ENCODE measurements around the gene FAM13B. TPM values are rescaled to one million over a fixed set of nuclear protein-coding genes. Genes with fewer than 3 reads are reported as not detected.

FAM13B gene
- total and polyA plus RNA-seq, 2 experiments from 2014 or later: 8.1 to 22.7 TPM

GRCh38 chr5:138035605-138036537, 3.0 kb upstream of the FAM13B start:
- WGBS (ENCODE audit: low lambda C conversion rate, missing lambda C conversion rate): 37% methylated on average over 11 of the region's 11 CpGs
- Histone ChIP-seq H4K20me1 (ENCODE audit: insufficient read depth, poor library complexity, severe bottlenecking) (peaks cover 13% of the 10 kb centered on the region), H3K9me2 (replicated peaks; ENCODE audit: insufficient read depth) (no peaks in the 10 kb centered on the region), H3K36me3 (replicated peaks; ENCODE audit: insufficient read depth, low read depth) (no peaks in the 10 kb centered on the region), H3K4me2 (no peak overlapping the region), H3K79me2 (peaks cover 16% of the 10 kb centered on the region), H3K27ac (no peak overlapping the region), H3K4me3 (no peak overlapping the region), H3K9me3 (ENCODE audit: low read depth) (no peaks in the 10 kb centered on the region), H2AFZ (peak overlapping the region; percentile 34), H3K27me3 (no peaks in the 10 kb centered on the region), H3K4me1 (ENCODE audit: insufficient read depth) (peaks cover 17% of the 10 kb centered on the region)
- TF ChIP-seq, protein P1, sequence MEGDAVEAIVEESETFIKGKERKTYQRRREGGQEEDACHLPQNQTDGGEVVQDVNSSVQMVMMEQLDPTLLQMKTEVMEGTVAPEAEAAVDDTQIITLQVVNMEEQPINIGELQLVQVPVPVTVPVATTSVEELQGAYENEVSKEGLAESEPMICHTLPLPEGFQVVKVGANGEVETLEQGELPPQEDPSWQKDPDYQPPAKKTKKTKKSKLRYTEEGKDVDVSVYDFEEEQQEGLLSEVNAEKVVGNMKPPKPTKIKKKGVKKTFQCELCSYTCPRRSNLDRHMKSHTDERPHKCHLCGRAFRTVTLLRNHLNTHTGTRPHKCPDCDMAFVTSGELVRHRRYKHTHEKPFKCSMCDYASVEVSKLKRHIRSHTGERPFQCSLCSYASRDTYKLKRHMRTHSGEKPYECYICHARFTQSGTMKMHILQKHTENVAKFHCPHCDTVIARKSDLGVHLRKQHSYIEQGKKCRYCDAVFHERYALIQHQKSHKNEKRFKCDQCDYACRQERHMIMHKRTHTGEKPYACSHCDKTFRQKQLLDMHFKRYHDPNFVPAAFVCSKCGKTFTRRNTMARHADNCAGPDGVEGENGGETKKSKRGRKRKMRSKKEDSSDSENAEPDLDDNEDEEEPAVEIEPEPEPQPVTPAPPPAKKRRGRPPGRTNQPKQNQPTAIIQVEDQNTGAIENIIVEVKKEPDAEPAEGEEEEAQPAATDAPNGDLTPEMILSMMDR (IDR thresholded peaks at IDR 0.05; ENCODE audit: poor library complexity): peak; percentile 96
- no peak for TF ChIP-seq EZH2 (IDR thresholded peaks at IDR 0.05; ENCODE audit: borderline replicate concordance)
- TF ChIP-seq EZH2phosphoT487 (IDR thresholded peaks at IDR 0.05; ENCODE audit: low read depth, severe bottlenecking, unreplicated experiment): no peak
- peak; percentile 93 for DNase-seq (ENCODE audit: low spot score)

DNA sequence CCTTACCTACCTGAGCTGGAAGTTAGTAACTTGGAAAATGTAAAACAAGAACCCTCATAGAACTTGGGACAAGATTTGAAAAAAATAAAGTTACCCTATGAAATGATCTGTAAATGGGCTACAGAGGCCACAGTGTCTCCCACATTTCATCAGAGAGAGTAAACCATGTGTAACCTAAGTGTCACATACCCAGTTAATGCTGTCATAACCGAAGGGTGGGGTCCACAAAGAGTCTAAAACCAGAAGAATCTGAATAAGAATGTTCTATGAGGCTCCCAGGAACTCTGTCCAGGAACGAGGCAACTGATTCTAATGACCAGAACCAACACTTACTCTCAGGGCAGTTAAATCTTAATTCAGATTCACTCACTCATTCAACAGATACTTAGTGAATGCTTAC, 1.0 kb upstream of the FAM13B start:
- Histone ChIP-seq H3K79me2 (peaks cover 35% of the 10 kb centered on the region), H3K27me3 (no peaks in the 10 kb centered on the region), H4K20me1 (ENCODE audit: insufficient read depth, poor library complexity, severe bottlenecking) (peaks cover 33% of the 10 kb centered on the region), H3K27ac (peak overlapping the region; percentile 100), H3K9me3 (ENCODE audit: low read depth) (no peaks in the 10 kb centered on the region), H3K4me1 (ENCODE audit: insufficient read depth) (peaks cover 19% of the 10 kb centered on the region), H3K9me2 (replicated peaks; ENCODE audit: insufficient read depth) (no peaks in the 10 kb centered on the region), H2AFZ (peak overlapping the region; percentile 95), H3K36me3 (replicated peaks; ENCODE audit: insufficient read depth, low read depth) (no peaks in the 10 kb centered on the region), H3K4me2 (peak overlapping the region; percentile 89), H3K4me3 (peak overlapping the region; percentile 91)
- DNase-seq (ENCODE audit: low spot score): no peak
- TF ChIP-seq EZH2 (IDR thresholded peaks at IDR 0.05; ENCODE audit: borderline replicate concordance): no peak
- WGBS (ENCODE audit: low lambda C conversion rate, missing lambda C conversion rate): 78% methylated on average over 2 of the region's 2 CpGs

GRCh38 chr5:138033386-138033808, 518 bp upstream of the FAM13B start:
- Histone ChIP-seq H3K27me3 (no peaks in the 10 kb centered on the region), H3K36me3 (replicated peaks; ENCODE audit: insufficient read depth, low read depth) (no peaks in the 10 kb centered on the region), H3K4me3 (peak overlapping the region; percentile 91), H3K4me2 (peak overlapping the region; percentile 89), H4K20me1 (ENCODE audit: insufficient read depth, poor library complexity, severe bottlenecking) (peaks cover 36% of the 10 kb centered on the region), H3K9me2 (replicated peaks; ENCODE audit: insufficient read depth) (no peaks in the 10 kb centered on the region), H3K4me1 (ENCODE audit: insufficient read depth) (peaks cover 19% of the 10 kb centered on the region), H3K9me3 (ENCODE audit: low read depth) (no peaks in the 10 kb centered on the region), H2AFZ (peak overlapping the region; percentile 95), H3K27ac (peak overlapping the region; percentile 100), H3K79me2 (peaks cover 40% of the 10 kb centered on the region)
- no peak for DNase-seq (ENCODE audit: low spot score)
- TF ChIP-seq EZH2 (IDR thresholded peaks at IDR 0.05; ENCODE audit: borderline replicate concordance) (no peak), EZH2phosphoT487 (IDR thresholded peaks at IDR 0.05; ENCODE audit: low read depth, severe bottlenecking, unreplicated experiment) (no peak)
- TF ChIP-seq, protein P1 (IDR thresholded peaks at IDR 0.05; ENCODE audit: poor library complexity): no peak
- 2% methylated on average over 15 of the region's 15 CpGs for WGBS (ENCODE audit: low lambda C conversion rate, missing lambda C conversion rate)

GRCh38 chr5:138032028-138032571, 779 bp downstream of the FAM13B start:
- Histone ChIP-seq H3K9me2 (replicated peaks; ENCODE audit: insufficient read depth) (no peaks in the 10 kb centered on the region), H3K27ac (peak overlapping the region; percentile 100), H3K4me2 (peak overlapping the region; percentile 89), H3K9me3 (ENCODE audit: low read depth) (no peaks in the 10 kb centered on the region), H2AFZ (peak overlapping the region; percentile 95), H3K27me3 (no peaks in the 10 kb centered on the region), H3K4me1 (ENCODE audit: insufficient read depth) (peaks cover 19% of the 10 kb centered on the region), H3K4me3 (peak overlapping the region; percentile 91), H3K36me3 (replicated peaks; ENCODE audit: insufficient read depth, low read depth) (no peaks in the 10 kb centered on the region), H3K79me2 (peaks cover 53% of the 10 kb centered on the region), H4K20me1 (ENCODE audit: insufficient read depth, poor library complexity, severe bottlenecking) (peaks cover 47% of the 10 kb centered on the region)
- 3% methylated on average over 24 of the region's 24 CpGs for WGBS (ENCODE audit: low lambda C conversion rate, missing lambda C conversion rate)
- TF ChIP-seq, protein P1 (IDR thresholded peaks at IDR 0.05; ENCODE audit: poor library complexity): no peak
- TF ChIP-seq EZH2 (IDR thresholded peaks at IDR 0.05; ENCODE audit: borderline replicate concordance): no peak
- DNase-seq (ENCODE audit: low spot score): peak; percentile 64

Measured in hepatocyte (in vitro differentiated cells).